OCI-LY3 (cell line): ENCODE data around the gene C1orf122.

Source experiments
- H2AFZ ChIP-seq: fragments of 200-600, 300-600 bp; shearing (Covaris generic); 2 replicates; pipeline ENCODE4 v1.6.0; 2014; ENCODE audit warnings: antibody characterized with exemption, low read depth, low read length
- H3K27ac ChIP-seq: fragments of 200-600, 300-600 bp; sonication (generic); 2 replicates; pipeline ENCODE4 v1.5.1; 2014; ENCODE audit warnings: mild to moderate bottlenecking, low read length, moderate library complexity, mixed read lengths
- H3K27me3 ChIP-seq: fragments of 200-600, 300-600 bp; sonication (generic); 2 replicates; pipeline ENCODE4 v1.6.1; 2014; ENCODE audit warnings: low read depth, low read length, mixed read lengths
- H3K36me3 ChIP-seq: fragments of 200-600, 300-600 bp; sonication (generic); replicated peaks from 2 replicates; pipeline ENCODE3; 2014; ENCODE audit warnings: low read depth, low read length, mixed read lengths
- H3K4me1 ChIP-seq: fragments of 300-600, 200-600 bp; sonication (generic); 2 replicates; pipeline ENCODE4 v1.6.1; 2014; ENCODE audit warnings: low read length, mixed read lengths
- H3K4me2 ChIP-seq: fragments of 200-600, 300-600 bp; sonication (generic); 2 replicates; pipeline ENCODE4 v1.6.1; 2014; ENCODE audit warnings: low read length, mixed read lengths
- H3K4me3 ChIP-seq: fragments of 300-600, 200-600 bp; sonication (generic); 2 replicates; pipeline ENCODE4 v1.5.1; 2014; ENCODE audit warnings: antibody characterized with exemption, mild to moderate bottlenecking, low read length, moderate library complexity
- H3K79me2 ChIP-seq: fragments of 300-600, 200-600 bp; shearing (Covaris generic); 2 replicates; pipeline ENCODE4 v1.6.1; 2014; ENCODE audit warnings: mild to moderate bottlenecking, low read length, mixed read lengths
- H3K9ac ChIP-seq: fragments of 300-600, 200-600 bp; shearing (Covaris generic); 2 replicates; pipeline ENCODE4 v1.6.0; 2014; ENCODE audit warnings: mild to moderate bottlenecking, low read length, moderate library complexity
- H3K9me3 ChIP-seq: fragments of 200-600, 300-600 bp; shearing (Covaris generic); 2 replicates; pipeline ENCODE4 v1.6.1; 2014; ENCODE audit warnings: low read length, mixed read lengths; ENCODE audit not compliant: insufficient read depth
- H4K20me1 ChIP-seq: fragments of 200-600, 300-600 bp; sonication (generic); 2 replicates; pipeline ENCODE4 v1.6.1; 2016; ENCODE audit warnings: low read length, mixed read lengths; ENCODE audit not compliant: insufficient read depth
- EZH2phosphoT487 ChIP-seq: fragments of 200-600 bp; shearing (Covaris generic); IDR thresholded peaks from 2 replicates; pipeline ENCODE4 v1.6.1; 2018; ENCODE audit warnings: antibody characterized with exemption, mixed run types, low read depth
- TF ChIP-seq, protein P1 (sequence below): fragments of 200-600, 300-600 bp; sonication (generic); IDR thresholded peaks from 2 replicates; pipeline ENCODE4 v1.5.1; 2014; ENCODE audit warnings: antibody characterized with exemption, low read length, low read depth

C1orf122 gene

DNA sequence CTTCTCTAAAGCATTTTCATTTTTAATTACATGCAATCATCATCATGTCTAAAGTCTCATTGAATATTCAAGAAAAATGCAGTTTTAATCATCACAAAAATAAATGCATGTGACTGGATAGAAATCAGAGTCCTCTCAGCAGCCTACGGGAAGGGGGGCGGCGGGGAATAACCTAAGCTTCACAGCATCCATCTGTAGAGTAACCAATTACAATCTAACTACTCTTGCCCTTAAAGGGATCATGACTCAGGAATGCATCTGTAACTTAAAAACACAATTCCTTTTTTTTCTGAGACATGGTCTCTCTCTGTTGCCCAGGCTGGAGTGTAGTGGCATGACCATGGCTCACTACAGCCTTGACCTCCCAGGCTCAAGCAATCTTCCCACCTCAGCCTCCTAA, 29.2 kb downstream of the C1orf122 start:
- no peak overlapping the region for H3K27ac ChIP-seq
- no peaks in the 10 kb centered on the region for H4K20me1 ChIP-seq
- no peak overlapping the region for H3K4me2 ChIP-seq
- H3K9me3 ChIP-seq = no peaks in the 10 kb centered on the region
- H3K79me2 ChIP-seq = no peaks in the 10 kb centered on the region
- no peaks in the 10 kb centered on the region for H3K4me1 ChIP-seq
- H3K27me3 ChIP-seq = no peaks in the 10 kb centered on the region
- no peak overlapping the region for H2AFZ ChIP-seq
- H3K9ac ChIP-seq = no peak overlapping the region
- no peak overlapping the region for H3K4me3 ChIP-seq
- TF ChIP-seq EZH2phosphoT487 = no peak
- TF ChIP-seq, protein P1, sequence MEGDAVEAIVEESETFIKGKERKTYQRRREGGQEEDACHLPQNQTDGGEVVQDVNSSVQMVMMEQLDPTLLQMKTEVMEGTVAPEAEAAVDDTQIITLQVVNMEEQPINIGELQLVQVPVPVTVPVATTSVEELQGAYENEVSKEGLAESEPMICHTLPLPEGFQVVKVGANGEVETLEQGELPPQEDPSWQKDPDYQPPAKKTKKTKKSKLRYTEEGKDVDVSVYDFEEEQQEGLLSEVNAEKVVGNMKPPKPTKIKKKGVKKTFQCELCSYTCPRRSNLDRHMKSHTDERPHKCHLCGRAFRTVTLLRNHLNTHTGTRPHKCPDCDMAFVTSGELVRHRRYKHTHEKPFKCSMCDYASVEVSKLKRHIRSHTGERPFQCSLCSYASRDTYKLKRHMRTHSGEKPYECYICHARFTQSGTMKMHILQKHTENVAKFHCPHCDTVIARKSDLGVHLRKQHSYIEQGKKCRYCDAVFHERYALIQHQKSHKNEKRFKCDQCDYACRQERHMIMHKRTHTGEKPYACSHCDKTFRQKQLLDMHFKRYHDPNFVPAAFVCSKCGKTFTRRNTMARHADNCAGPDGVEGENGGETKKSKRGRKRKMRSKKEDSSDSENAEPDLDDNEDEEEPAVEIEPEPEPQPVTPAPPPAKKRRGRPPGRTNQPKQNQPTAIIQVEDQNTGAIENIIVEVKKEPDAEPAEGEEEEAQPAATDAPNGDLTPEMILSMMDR = no peak
- H3K36me3 ChIP-seq = peaks cover 14% of the 10 kb centered on the region

- no peaks in the 10 kb centered on the region for H3K9me3 ChIP-seq
- H3K4me2 ChIP-seq = no peak overlapping the region
- no peaks in the 10 kb centered on the region for H3K27me3 ChIP-seq
- H2AFZ ChIP-seq = no peak overlapping the region
- H3K27ac ChIP-seq = no peak overlapping the region
- TF ChIP-seq EZH2phosphoT487 = no peak
- TF ChIP-seq, protein P1 = no peak
- no peak overlapping the region for H3K9ac ChIP-seq
- no peaks in the 10 kb centered on the region for H4K20me1 ChIP-seq
- no peaks in the 10 kb centered on the region for H3K4me1 ChIP-seq
- peaks cover 4% of the 10 kb centered on the region; the same call in 1 of the 2 replicates for H3K79me2 ChIP-seq
- peaks cover 8% of the 10 kb centered on the region for H3K36me3 ChIP-seq
- no peak overlapping the region for H3K4me3 ChIP-seq
These were observed 32.1 kb downstream of the C1orf122 start for GRCh38 chr1:37839676-37840075.

DNA sequence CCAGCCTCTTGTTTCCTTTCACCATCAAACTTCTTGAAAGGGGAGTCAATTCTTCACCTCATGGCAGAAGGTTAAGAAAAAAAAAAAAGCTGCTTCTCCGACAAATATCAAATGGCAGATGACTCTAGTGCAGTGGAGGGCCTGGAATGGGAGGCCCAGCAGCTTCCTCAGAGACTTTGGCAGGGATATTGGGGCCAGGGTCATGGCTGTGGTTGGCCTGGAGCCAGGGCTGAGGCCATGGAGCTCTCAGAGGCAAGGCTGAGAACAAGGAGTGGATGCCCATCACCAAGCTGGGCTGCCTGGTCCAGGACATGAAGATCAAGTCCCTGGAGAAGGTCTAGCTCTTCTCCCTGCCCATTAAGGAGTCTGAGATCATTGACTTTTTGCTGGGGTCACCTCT, 33.1 kb downstream of the C1orf122 start:
- TF ChIP-seq EZH2phosphoT487 = no peak
- TF ChIP-seq, protein P1 = no peak
- Histone ChIP-seq H2AFZ (no peak overlapping the region), H3K9me3 (no peaks in the 10 kb centered on the region), H3K27me3 (no peaks in the 10 kb centered on the region), H3K4me2 (no peak overlapping the region), H3K4me1 (no peaks in the 10 kb centered on the region; the same call in 1 of the 2 replicates), H3K79me2 (peaks cover 10% of the 10 kb centered on the region; the same call in 1 of the 2 replicates), H3K9ac (no peak overlapping the region), H4K20me1 (no peaks in the 10 kb centered on the region), H3K4me3 (no peak overlapping the region), H3K36me3 (peaks cover 5% of the 10 kb centered on the region), H3K27ac (no peak overlapping the region)

GRCh38 chr1:37841652-37842051, 34.1 kb downstream of the C1orf122 start:
- Histone ChIP-seq H2AFZ (no peak overlapping the region), H3K27me3 (no peaks in the 10 kb centered on the region), H3K9ac (no peak overlapping the region), H3K36me3 (peaks cover 5% of the 10 kb centered on the region), H3K79me2 (peaks cover 10% of the 10 kb centered on the region; the same call in 1 of the 2 replicates), H3K27ac (no peak overlapping the region), H3K9me3 (no peaks in the 10 kb centered on the region), H3K4me2 (no peak overlapping the region), H4K20me1 (no peaks in the 10 kb centered on the region), H3K4me3 (no peak overlapping the region), H3K4me1 (peaks cover 8% of the 10 kb centered on the region)
- no peak for TF ChIP-seq EZH2phosphoT487
- TF ChIP-seq, protein P1 = no peak
